Ishikawa (cell line): ENCODE data around the gene GIPC1.

Source experiments
- CEBPB ChIP-seq: IDR thresholded peaks from 2 replicates; pipeline ENCODE4 v1.6.1; 2012
- CREB1 ChIP-seq: IDR thresholded peaks from 2 replicates; pipeline ENCODE4 v1.6.1; 2012; ENCODE audit warnings: low read depth
- EGR1 ChIP-seq: IDR thresholded peaks from 2 replicates; pipeline ENCODE4 v1.6.1; 2012
- EP300 ChIP-seq: IDR thresholded peaks from 2 replicates; pipeline ENCODE4 v1.6.1; 2012; ENCODE audit warnings: borderline replicate concordance
- FOXM1 ChIP-seq: IDR thresholded peaks from 2 replicates; pipeline ENCODE4 v1.6.1; 2012; ENCODE audit warnings: low read depth, borderline replicate concordance
- NFIC ChIP-seq: IDR thresholded peaks from 2 replicates; pipeline ENCODE4 v1.6.1; 2012
- RAD21 ChIP-seq: IDR thresholded peaks from 2 replicates; pipeline ENCODE4 v1.6.1; 2012; ENCODE audit warnings: low read depth
- REST ChIP-seq: IDR thresholded peaks from 2 replicates; pipeline ENCODE4 v1.6.1; 2012; ENCODE audit warnings: low read depth, mild to moderate bottlenecking
- TAF1 ChIP-seq: IDR thresholded peaks from 2 replicates; pipeline ENCODE4 v1.6.1; 2012; ENCODE audit warnings: low read depth, mild to moderate bottlenecking
- TCF12 ChIP-seq: IDR thresholded peaks from 2 replicates; pipeline ENCODE4 v1.6.1; 2012; ENCODE audit warnings: low read depth
- TEAD4 ChIP-seq: IDR thresholded peaks from 2 replicates; pipeline ENCODE4 v1.6.1; 2012
- YY1 ChIP-seq: IDR thresholded peaks from 2 replicates; pipeline ENCODE4 v1.6.1; 2012; ENCODE audit warnings: low read depth
- ZBTB7A ChIP-seq: IDR thresholded peaks from 2 replicates; pipeline ENCODE4 v1.6.1; 2012; ENCODE audit warnings: low read depth
- TF ChIP-seq, protein P1 (sequence below): IDR thresholded peaks from 2 replicates; pipeline ENCODE4 v1.6.1; 2012
- TF ChIP-seq, protein P2 (sequence below): IDR thresholded peaks from 2 replicates; pipeline ENCODE4 v1.6.1; 2012

GIPC1 gene

DNA sequence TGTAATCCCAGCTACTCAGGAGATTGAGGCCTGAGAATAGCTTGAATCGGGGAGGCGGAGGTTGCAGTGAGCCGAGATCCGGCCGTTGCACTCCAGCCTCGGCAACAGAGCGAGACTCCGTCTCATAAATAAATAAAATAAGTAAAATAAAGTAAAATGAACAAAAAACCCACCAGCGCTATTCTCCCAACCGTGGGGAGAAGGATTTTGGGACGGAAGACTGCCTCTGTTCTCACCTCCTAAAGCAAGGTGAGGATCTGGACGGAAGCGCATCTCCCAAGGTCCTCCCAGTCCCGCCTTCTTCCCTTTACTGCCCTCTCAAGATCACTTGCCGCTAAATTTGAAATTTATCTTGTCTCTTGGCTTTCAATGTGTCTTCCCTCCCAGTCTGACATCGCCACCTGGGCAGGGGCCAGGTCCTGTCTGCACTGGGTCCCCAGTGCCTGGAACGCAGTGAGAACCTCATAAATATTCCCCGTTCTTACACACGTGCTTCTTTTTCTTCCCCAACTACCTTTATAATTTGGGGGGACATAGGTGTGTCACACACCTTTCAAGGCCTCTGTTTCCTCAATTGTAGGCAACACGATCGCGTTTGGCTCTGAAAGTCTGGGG is 23.4 kb upstream of the GIPC1 start:
- TF ChIP-seq FOXM1 (no peak), RAD21 (no peak), EP300 (no peak)

DNA sequence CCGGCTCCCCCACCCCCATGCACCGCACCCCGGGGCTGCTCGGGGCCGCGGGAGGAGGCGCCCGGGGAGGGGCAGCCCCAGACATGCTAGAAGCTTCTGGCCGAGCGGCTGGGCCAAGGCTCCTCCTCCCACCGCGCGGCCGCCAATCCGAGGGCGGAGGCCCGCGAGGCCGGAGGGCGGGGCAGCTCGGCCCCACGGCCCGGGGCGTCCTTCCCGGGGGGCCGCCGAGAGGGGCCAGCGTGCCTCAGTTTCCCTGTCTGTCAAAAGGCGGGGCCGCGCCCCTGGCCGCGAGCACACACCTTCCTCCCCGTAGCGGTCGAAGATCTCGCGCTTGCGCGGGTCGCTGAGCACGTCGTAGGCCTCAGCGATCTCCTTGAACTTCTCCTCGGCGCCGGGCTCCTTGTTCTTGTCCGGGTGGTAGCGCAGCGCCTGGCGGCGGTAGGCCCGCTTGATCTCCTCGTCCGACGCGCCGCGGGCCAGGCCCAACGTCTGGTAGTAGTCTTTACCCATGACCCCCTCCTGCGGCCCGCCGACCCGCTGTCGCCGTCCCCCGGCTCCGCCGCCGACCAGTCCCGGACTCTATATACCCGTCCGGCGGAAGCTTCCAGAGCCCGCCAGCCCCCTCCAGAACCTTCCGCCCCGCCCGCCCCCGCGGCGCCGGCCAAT is 22.0 kb upstream of the GIPC1 start, which contains the start of gene DNAJB1:
DNAJB1 (minus strand) TSS at position 558 of the 666 bp plus-strand sequence; CDS start at position 510, 48 bp downstream.
- TF ChIP-seq, protein P1, sequence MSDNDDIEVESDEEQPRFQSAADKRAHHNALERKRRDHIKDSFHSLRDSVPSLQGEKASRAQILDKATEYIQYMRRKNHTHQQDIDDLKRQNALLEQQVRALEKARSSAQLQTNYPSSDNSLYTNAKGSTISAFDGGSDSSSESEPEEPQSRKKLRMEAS: peak; percentile 66; the same call in 1 of the 2 replicates
- TF ChIP-seq CEBPB (no peak), TEAD4 (no peak; the same call in none of the 2 replicates), YY1 (peak; percentile 35; the same call in 1 of the 2 replicates), TAF1 (peak; percentile 90), ZBTB7A (peak; percentile 71), TCF12 (peak; percentile 45; the same call in 1 of the 2 replicates), NFIC (peak; percentile 27; the same call in 1 of the 2 replicates)

GRCh38 chr19:14517446-14517839 is 21.5 kb upstream of the GIPC1 start:
- TF ChIP-seq EGR1: no peak
- TF ChIP-seq NFIC: no peak
- TF ChIP-seq CREB1: no peak
- TF ChIP-seq FOXM1: no peak
- TF ChIP-seq REST: no peak
- TF ChIP-seq TEAD4: no peak
- TF ChIP-seq ZBTB7A: no peak
- TF ChIP-seq, protein P1: no peak
- TF ChIP-seq TAF1: no peak
- no peak for TF ChIP-seq RAD21
- no peak for TF ChIP-seq CEBPB
- TF ChIP-seq, protein P2, sequence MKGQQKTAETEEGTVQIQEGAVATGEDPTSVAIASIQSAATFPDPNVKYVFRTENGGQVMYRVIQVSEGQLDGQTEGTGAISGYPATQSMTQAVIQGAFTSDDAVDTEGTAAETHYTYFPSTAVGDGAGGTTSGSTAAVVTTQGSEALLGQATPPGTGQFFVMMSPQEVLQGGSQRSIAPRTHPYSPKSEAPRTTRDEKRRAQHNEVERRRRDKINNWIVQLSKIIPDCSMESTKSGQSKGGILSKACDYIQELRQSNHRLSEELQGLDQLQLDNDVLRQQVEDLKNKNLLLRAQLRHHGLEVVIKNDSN: no peak
- TF ChIP-seq YY1: no peak

DNA sequence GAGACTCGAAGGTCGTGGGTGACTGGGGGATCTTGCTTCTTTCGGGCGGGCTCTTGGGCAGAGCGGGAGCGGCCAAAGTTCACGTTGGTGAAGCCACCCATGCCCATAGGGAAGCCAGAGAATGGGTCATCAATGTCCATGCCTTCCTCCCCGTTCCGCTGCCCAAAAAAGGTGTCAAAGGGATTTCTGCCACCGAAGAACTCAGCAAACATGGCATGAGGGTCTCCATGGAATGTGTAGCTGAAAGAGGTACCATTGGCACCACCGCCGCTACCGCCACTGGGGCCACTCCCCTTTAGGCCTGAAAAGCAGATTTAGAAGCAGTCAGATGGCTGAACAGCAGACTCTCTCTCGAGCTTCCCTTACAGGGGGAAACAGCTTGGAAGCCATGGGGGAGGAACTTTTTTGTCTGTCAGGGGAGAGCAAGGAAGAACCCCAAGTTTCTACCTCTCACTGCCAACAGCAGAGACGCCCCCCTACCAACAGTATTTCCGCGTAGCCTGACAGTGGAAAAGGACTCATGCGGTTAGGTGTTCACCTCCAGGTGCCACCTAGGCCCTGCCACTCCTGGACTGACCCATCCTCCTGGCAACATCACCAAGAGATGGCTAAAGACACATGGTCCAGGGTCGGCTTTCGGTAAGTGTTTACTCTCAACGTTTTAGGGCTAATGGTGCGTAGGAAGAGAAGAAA is 21.0 kb upstream of the GIPC1 start:
- TF ChIP-seq CEBPB (no peak), EGR1 (no peak), CREB1 (no peak), EP300 (no peak), YY1 (no peak), FOXM1 (no peak), TEAD4 (no peak), RAD21 (no peak), NFIC (no peak), TAF1 (no peak)
- TF ChIP-seq, protein P2: no peak
- TF ChIP-seq, protein P1: no peak

- TF ChIP-seq, protein P1: no peak
- TF ChIP-seq CEBPB: no peak
- TF ChIP-seq CREB1: no peak
- TF ChIP-seq, protein P2: no peak
- TF ChIP-seq YY1: no peak
Observed at GRCh38 chr19:14516048-14516534, 20.2 kb upstream of the GIPC1 start.

GRCh38 chr19:14515501-14516047 is 19.6 kb upstream of the GIPC1 start:
- TF ChIP-seq FOXM1: no peak
- TF ChIP-seq REST: no peak
- TF ChIP-seq CEBPB: no peak
- TF ChIP-seq YY1: no peak
- no peak for TF ChIP-seq TCF12
- TF ChIP-seq, protein P1: no peak
- no peak for TF ChIP-seq NFIC
- TF ChIP-seq, protein P2: no peak
- no peak for TF ChIP-seq EGR1
- TF ChIP-seq TAF1: no peak
- TF ChIP-seq RAD21: no peak
- no peak for TF ChIP-seq TEAD4
- no peak for TF ChIP-seq ZBTB7A
- TF ChIP-seq EP300: no peak
- no peak for TF ChIP-seq CREB1
